Stimulated activated naive CD8-positive, alpha-beta T cell treated with anti-CD3 and anti-CD28 coated beads, Interleukin-15, amount 100 ng/mL, for 72 hours (primary cell): ENCODE data around the gene FAM229A.
"Not testable (repeated sequence)": the region's sequence is repeated elsewhere in the genome, so short reads cannot be mapped to it uniquely, and the experiment has no call there.

Source experiments
- ATAC-seq: fragments of 150-1000 bp; cut with Tn5 transposase; 2 replicates; pipeline ENCODE4 v1.10.0; 2021; ENCODE audit warnings: mild to moderate bottlenecking, moderate library complexity
- DNase-seq, 2 donors: peaks; one replicate each; pipeline ENCODE4 v3.0.0; 2021 to 2022
- H3K27ac Mint-ChIP-seq, 2 donors: one replicate each; pipeline ENCODE4 v1.8.0; 2022; ENCODE audit warnings: mild to moderate bottlenecking in 2 of 2, mixed read lengths in 2 of 2, moderate library complexity in 2 of 2
- H3K27me3 Mint-ChIP-seq: one replicate; pipeline ENCODE4 v1.8.0; 2022; ENCODE audit warnings: mixed read lengths
- H3K4me1 Mint-ChIP-seq: one replicate; pipeline ENCODE4 v1.8.0; 2022; ENCODE audit warnings: mild to moderate bottlenecking, mixed read lengths
- H3K4me3 Mint-ChIP-seq, 2 donors: one replicate each; pipeline ENCODE4 v1.8.0; 2022; ENCODE audit warnings: mild to moderate bottlenecking in 2 of 2, mixed read lengths in 2 of 2, moderate library complexity in 1 of 2
- H3K9me3 Mint-ChIP-seq, 2 donors: one replicate each; pipeline ENCODE4 v1.8.0; 2022; ENCODE audit warnings: mixed read lengths in 2 of 2

FAM229A gene, protein sequence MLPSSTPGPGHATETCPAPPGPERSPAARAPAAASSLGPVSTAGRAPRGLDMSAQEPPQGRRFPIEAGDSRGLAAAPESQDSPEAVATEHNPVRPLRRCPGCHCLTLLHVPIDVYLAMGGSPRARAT

GRCh38 chr1:32362474-32363313, at the start of gene FAM229A, which contains the start of gene TSSK3:
Gene FAM229A (minus strand): TSS chr1:32362485. CDS start chr1:32362091, 394 bp downstream.
Gene TSSK3 (plus strand): TSS chr1:32362539. CDS start chr1:32362702, 163 bp downstream.
- no peak for ATAC-seq
- H3K27ac Mint-ChIP-seq: no peak within 1 kb of the TSS
- no peaks in the 10 kb centered on the region for H3K9me3 Mint-ChIP-seq

GRCh38 chr1:32411261-32411660, 49.0 kb upstream of the FAM229A start:
- Mint-ChIP-seq H3K27me3 (peaks cover 16% of the 10 kb centered on the region), H3K27ac (no peak overlapping the region), H3K9me3 (no peaks in the 10 kb centered on the region), H3K4me3 (no peak overlapping the region), H3K4me1 (peaks cover 5% of the 10 kb centered on the region)
- no peak for ATAC-seq
- no peak for DNase-seq

More at GRCh38 chr1:32362474-32363313, at the start of gene FAM229A, which contains the start of gene TSSK3:
- Mint-ChIP-seq H3K4me1 (peaks cover 33% of the 10 kb centered on the region), H3K4me3 (peak within 1 kb of the TSS in 1 of 2 donors; percentile 65), H3K27me3 (no peaks in the 10 kb centered on the region)
- no peak for DNase-seq

GRCh38 chr1:32406629-32407111, 44.4 kb upstream of the FAM229A start:
- H3K4me1 Mint-ChIP-seq: no peaks in the 10 kb centered on the region
- no peaks in the 10 kb centered on the region for H3K27me3 Mint-ChIP-seq

GRCh38 chr1:32405672-32406467, 43.6 kb upstream of the FAM229A start:
- Mint-ChIP-seq H3K4me1 (peaks cover 2% of the 10 kb centered on the region), H3K27me3 (no peaks in the 10 kb centered on the region), H3K4me3 (no peak overlapping the region), H3K9me3 (no peaks in the 10 kb centered on the region), H3K27ac (no peak overlapping the region)
- ATAC-seq (no peak), DNase-seq (no peak)

More at GRCh38 chr1:32406629-32407111, 44.4 kb upstream of the FAM229A start:
- Mint-ChIP-seq H3K4me3 (no peak overlapping the region), H3K9me3 (no peaks in the 10 kb centered on the region), H3K27ac (no peak overlapping the region)
- ATAC-seq (no peak), DNase-seq (no peak)

DNA sequence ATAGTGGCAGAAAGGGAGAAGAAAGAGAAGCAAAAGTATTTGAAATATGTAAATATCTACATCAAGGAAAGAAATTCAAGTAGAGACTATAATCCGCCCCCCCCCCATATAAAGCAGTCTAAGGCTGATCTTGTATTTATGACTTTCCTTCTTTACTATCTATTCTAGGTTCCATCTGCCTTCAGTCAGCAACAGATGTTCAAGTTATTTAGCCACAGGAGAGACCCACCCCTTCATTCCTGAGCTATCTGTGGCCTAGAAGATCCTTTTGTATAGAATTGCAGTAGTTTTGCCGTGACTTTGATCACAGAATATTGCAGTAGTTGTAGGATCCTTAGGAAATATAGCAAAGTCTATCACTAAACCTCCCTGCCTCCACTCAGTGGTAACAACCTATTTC, 42.7 kb upstream of the FAM229A start:
- Mint-ChIP-seq H3K27ac (no peak overlapping the region), H3K4me1 (peaks cover 7% of the 10 kb centered on the region)
- no peak for DNase-seq

DNA sequence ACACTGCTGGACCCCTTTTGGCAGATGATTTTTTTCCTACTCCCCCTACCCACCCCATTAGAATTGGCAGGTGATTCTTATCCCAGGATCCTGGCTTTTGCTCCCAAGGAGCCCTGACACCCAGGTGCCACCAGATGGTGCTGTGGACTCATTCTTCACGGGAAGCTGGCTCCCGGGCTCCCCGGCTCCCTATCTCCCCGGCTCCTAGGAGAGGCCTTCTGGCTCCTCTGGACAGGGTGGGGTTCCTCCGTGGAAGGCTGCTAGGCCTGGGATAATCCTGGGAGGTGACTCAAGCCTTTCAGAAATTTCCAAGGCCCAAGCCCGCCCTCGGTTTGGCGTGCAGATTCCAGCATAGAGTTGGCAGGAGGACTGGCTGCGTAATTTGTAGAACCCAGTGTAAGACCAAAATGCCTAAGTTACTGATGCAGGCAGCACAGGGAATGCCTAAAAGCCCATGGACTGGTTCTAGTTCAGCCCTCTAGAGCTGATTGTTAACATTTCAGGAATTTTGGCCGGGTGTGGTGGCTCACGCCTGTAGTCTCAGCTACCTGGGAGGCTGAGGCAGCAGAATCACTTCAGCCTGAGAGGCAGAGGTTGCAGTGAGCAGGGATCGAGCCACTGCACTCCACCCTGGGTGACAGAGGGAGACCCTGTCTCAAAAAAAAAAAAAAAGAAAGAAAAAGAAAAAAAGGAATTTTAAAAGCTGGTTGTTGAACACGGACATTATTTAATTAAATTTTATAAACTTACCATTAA, 38.8 kb upstream of the FAM229A start:
- Mint-ChIP-seq H3K27ac (no peak overlapping the region), H3K4me3 (peak overlapping the region in 1 of 2 donors; percentile 57), H3K9me3 (peaks cover 0 to 7% of the 10 kb centered on the region in 2 donors), H3K27me3 (no peaks in the 10 kb centered on the region), H3K4me1 (peaks cover 7% of the 10 kb centered on the region)
- DNase-seq (peak; percentile 34 to 47), ATAC-seq (peak; percentile 64)

More for the DNA sequence above, 42.7 kb upstream of the FAM229A start:
- H3K27me3 Mint-ChIP-seq: no peaks in the 10 kb centered on the region
- no peak for ATAC-seq
- no peaks in the 10 kb centered on the region for H3K9me3 Mint-ChIP-seq
- no peak overlapping the region for H3K4me3 Mint-ChIP-seq

DNA sequence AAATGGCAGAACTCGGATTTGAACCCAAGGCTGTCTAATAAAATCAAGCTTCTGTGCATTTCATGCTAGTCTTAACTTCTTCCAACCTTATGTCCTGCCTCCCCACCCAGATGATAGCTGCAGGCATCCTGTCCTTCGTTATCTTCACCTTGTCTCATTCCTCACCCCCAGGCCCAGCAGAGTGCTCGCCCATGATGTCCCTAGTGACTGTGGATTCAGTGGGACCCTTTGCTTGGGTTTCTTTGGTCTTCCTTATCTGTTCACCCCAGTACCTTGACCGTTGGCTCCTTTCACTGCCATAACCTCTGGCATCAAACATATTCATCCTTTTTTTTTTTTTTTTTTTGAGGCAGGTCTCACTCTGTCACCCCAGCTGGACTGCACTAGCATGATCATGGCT, 37.6 kb upstream of the FAM229A start:
- H3K4me3 Mint-ChIP-seq: no peak overlapping the region
- no peak overlapping the region for H3K27ac Mint-ChIP-seq
- ATAC-seq (no peak), DNase-seq (no peak)
- no peaks in the 10 kb centered on the region for H3K27me3 Mint-ChIP-seq
- H3K9me3 Mint-ChIP-seq: peaks cover 0 to 7% of the 10 kb centered on the region in 2 donors
- H3K4me1 Mint-ChIP-seq: peaks cover 13% of the 10 kb centered on the region

DNA sequence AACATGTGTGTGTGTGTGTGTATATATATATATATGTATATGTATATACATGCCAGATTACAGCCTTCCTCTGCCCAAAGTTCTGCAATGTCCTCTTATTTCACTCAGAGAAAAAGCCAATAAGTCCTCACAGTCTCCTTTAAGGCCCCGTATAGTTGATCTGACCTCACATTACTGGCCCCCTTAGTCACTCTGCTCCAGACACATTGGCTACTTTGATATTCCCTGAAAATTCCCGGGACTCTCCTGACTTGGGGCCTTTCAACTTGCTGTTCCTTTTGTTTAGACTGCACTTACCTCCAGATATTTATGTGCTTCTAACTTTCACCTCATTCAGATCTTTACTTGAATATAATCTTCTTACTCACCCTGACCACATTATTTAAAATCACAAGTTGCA, 36.1 kb upstream of the FAM229A start:
- no peak overlapping the region for H3K4me3 Mint-ChIP-seq
- no peaks in the 10 kb centered on the region for H3K27me3 Mint-ChIP-seq
- peaks cover 22% of the 10 kb centered on the region for H3K4me1 Mint-ChIP-seq
- DNase-seq (no peak), ATAC-seq (no peak)
- H3K27ac Mint-ChIP-seq: no peak overlapping the region
- H3K9me3 Mint-ChIP-seq: peaks cover 0 to 7% of the 10 kb centered on the region in 2 donors

- peaks cover 34% of the 10 kb centered on the region for H3K4me1 Mint-ChIP-seq
- not testable (repeated sequence) for H3K27ac Mint-ChIP-seq, ATAC-seq, H3K9me3 Mint-ChIP-seq, H3K27me3 Mint-ChIP-seq, H3K4me3 Mint-ChIP-seq, DNase-seq
Observed at GRCh38 chr1:32396524-32396923, 34.2 kb upstream of the FAM229A start.

- H3K27me3 Mint-ChIP-seq: no peaks in the 10 kb centered on the region
- H3K9me3 Mint-ChIP-seq: peaks cover 0 to 7% of the 10 kb centered on the region in 2 donors
- DNase-seq (no peak), ATAC-seq (no peak)
- peaks cover 27% of the 10 kb centered on the region for H3K4me1 Mint-ChIP-seq
- H3K4me3 Mint-ChIP-seq: peak overlapping the region; percentile 99
- peak overlapping the region; percentile 99 for H3K27ac Mint-ChIP-seq
Observed at GRCh38 chr1:32394890-32395432, 32.7 kb upstream of the FAM229A start.

DNA sequence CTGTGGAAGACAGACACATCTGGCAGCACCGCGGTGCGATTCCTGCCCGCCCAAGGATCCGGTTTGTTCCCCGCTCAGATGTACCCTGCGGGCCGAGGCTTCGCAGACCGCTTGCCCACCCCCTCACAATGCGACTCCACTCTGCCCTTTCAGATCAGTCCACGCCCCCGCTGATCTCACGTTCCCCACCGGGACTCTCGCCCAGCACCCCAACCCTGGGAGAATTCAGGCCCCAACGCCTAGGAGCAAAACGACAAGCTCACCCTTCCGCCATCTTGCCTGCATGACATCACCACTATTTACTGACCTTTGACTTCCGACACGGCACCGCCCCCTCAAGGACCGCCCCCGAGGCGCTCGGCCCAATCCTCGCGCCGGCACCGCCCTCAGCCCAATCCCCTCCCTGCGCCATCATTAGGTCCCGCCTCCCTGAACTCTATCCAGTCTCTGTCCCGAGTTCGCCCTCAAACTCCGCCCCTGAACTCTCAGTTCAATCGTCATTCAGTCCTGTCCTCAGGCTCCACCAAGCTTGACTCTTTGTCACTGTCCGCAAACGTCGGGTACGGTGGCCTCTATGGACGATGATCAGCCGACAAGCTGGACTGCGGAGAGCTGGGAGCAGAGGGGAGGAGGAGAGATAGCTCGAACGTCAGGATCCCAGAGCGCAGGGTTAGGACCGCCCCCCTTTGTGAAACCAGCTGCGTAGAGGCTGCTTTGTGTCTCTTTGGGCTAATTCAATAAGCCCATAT, 32.0 kb upstream of the FAM229A start, which contains the start of gene BSDC1:
TSS of gene BSDC1 (minus strand) at position 301 of the 749 bp plus-strand sequence. CDS start at position 274, 27 bp downstream.
- ATAC-seq (peak; percentile 97), DNase-seq (peak; percentile 99)
- no peaks in the 10 kb centered on the region for H3K27me3 Mint-ChIP-seq
- peaks cover 27% of the 10 kb centered on the region for H3K4me1 Mint-ChIP-seq
- H3K4me3 Mint-ChIP-seq: peak within 1 kb of the TSS; percentile 99
- peak within 1 kb of the TSS; percentile 99 for H3K27ac Mint-ChIP-seq
- H3K9me3 Mint-ChIP-seq: peaks cover 0 to 7% of the 10 kb centered on the region in 2 donors

- peak overlapping the region; percentile 99 for H3K27ac Mint-ChIP-seq
- H3K9me3 Mint-ChIP-seq: peaks cover 0 to 7% of the 10 kb centered on the region in 2 donors
- H3K4me3 Mint-ChIP-seq: peak overlapping the region; percentile 99
- DNase-seq (no peak), ATAC-seq (peak; percentile 15)
- H3K4me1 Mint-ChIP-seq: peaks cover 27% of the 10 kb centered on the region
- H3K27me3 Mint-ChIP-seq: no peaks in the 10 kb centered on the region
Observed at GRCh38 chr1:32393832-32394140, 31.5 kb upstream of the FAM229A start.

- Mint-ChIP-seq H3K27me3 (no peaks in the 10 kb centered on the region), H3K9me3 (peaks cover 0 to 7% of the 10 kb centered on the region in 2 donors), H3K4me3 (peak overlapping the region; percentile 99), H3K27ac (peak overlapping the region; percentile 99), H3K4me1 (peaks cover 27% of the 10 kb centered on the region)
- ATAC-seq (no peak), DNase-seq (peak in 1 of 2 donors; percentile 19)
Observed at GRCh38 chr1:32393136-32393535, 30.9 kb upstream of the FAM229A start.

- ATAC-seq: no peak
- H3K9me3 Mint-ChIP-seq: peaks cover 0 to 7% of the 10 kb centered on the region in 2 donors
- H3K27me3 Mint-ChIP-seq: no peaks in the 10 kb centered on the region
- DNase-seq: no peak
- H3K27ac Mint-ChIP-seq: peak overlapping the region in 1 of 2 donors; percentile 35
- peaks cover 27% of the 10 kb centered on the region for H3K4me1 Mint-ChIP-seq
- peak overlapping the region; percentile 12 to 40 for H3K4me3 Mint-ChIP-seq
Observed at GRCh38 chr1:32392325-32392724, 30.0 kb upstream of the FAM229A start.
